HG03432 (cell line): ENCODE results near the gene RYR1.
"Not testable (repeated sequence)": the region's sequence is repeated elsewhere in the genome, so short reads cannot be mapped to it uniquely, and the experiment has no call there.

Experiments used
- ATAC-seq: cut with Tn5 transposase; IDR thresholded peaks from one replicate; pipeline ENCODE4 v1.9.1; 2021; ENCODE audit warnings: mild to moderate bottlenecking, moderate library complexity; ENCODE audit not compliant: unreplicated experiment

Gene RYR1

DNA sequence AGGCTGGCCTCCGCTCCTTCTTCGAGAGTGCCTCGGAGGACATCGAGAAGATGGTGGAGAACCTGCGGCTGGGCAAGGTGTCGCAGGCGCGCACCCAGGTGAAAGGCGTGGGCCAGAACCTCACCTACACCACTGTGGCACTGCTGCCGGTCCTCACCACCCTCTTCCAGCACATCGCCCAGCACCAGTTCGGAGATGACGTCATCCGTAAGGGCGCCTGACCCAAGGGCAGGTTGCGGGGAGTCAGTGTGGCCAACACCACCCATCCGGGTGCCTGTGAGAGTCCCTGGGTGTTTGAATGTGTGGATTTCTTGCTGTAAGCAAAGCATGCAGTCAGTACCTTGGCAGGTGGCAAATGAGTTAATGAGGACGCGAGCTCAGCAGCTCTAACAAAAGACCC, 78.8 kb downstream of the RYR1 start:
- ATAC-seq = no peak

DNA sequence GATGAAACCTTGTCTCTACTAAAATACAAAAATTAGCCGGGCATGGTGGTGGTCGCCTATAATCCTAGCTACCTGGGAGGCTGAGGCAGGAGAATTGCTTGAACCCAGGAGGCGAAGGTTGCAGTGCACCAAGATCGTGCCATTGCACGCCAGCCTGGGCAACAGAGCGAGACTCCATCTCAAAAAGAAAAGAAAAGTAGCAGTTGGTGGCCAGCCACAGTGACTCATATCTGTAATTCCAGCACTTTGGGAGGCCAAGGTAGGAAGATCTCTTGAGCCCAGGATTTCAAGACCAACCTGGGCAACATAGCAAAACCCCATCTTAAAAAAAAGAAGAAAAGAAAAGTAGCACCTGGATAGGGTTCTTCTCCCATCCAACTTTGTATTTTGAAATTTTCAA, 79.7 kb downstream of the RYR1 start:
- ATAC-seq = not testable (repeated sequence)

- ATAC-seq = no peak
Observed at GRCh38 chr19:38513762-38514167, 80.3 kb downstream of the RYR1 start.

DNA sequence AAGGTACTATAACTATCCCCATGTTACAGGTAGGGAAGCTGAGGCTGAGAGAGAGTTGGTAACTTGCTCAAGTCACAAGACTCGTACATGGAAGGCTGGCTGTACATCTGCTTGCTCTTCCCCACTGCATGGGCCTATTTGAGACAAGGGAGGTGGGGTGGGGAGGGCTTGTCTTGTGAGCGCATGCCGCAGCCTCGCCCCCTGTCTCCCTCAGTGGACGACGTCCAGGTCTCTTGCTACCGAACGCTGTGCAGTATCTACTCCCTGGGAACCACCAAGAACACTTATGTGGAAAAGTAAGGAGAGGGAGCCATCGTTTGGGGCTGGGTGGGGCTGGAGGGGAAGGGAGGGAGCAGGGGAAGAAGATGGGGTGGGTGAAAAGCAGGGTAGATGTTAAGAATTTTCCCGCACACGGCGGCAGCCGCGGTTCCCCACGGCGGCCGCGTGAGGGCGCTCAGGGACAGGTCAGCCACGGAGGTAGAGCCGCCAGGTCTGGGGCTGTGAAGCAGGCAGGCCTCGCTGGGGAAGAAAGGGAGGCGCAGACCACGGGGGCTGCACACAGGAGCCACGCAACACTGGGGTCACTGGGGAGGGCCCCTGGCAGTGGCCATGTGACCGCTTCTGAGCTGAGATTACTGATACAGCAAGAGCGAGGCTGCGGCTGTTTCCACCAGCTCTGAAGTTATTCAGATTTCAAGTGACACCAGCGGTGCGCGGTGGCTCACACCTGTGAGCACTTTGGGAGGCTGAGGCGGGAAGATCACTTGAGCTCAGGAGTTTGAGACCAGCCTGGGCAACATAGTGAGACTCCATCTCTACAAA, 81.5 kb downstream of the RYR1 start:
- ATAC-seq = no peak

DNA sequence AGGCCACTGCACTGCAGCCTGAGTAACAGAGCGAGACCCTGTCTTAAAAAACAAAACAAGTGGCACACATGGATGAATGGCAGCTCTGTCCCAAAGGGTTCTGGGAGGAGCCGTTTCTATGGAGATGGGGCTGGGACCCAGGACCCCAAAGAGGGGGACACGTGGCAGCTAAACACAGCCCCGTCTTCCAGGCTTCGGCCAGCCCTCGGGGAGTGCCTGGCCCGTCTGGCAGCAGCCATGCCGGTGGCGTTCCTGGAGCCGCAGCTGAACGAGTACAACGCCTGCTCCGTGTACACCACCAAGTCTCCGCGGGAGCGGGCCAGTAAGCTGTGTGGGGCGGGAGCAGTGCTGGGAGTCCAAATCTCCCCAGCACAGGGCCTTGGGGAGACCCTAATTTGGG, 82.4 kb downstream of the RYR1 start:
- no peak for ATAC-seq

DNA sequence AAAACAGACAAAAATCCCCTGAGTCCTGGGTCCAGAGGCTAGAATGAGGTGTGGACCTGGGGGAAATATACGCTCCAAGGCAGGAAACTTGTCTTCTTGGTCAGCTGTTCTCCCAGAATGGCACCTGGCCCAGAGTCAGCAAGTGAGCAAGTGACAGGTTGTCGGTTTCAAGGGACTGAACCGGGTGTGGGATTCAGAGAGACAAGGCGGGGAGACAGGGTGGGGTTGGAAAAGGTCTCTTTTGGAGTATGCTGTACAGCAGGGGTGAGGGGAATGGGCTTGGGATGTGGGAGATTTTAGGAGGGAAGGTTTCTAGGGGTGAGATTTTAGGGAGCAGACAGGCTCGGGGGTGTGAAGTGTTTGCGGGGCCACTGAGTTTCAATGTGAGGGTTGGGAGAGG, 83.3 kb downstream of the RYR1 start:
- ATAC-seq = no peak

DNA sequence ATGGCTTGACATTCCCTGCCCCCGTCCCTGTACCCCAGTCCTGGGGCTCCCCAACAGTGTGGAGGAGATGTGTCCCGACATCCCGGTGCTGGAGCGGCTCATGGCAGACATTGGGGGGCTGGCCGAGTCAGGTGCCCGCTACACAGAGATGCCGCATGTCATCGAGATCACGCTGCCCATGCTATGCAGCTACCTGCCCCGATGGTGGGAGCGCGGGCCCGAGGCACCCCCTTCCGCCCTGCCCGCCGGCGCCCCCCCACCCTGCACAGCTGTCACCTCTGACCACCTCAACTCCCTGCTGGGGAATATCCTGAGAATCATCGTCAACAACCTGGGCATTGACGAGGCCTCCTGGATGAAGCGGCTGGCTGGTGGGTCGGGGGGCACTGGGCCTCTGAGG, 83.8 kb downstream of the RYR1 start:
- no peak for ATAC-seq

DNA sequence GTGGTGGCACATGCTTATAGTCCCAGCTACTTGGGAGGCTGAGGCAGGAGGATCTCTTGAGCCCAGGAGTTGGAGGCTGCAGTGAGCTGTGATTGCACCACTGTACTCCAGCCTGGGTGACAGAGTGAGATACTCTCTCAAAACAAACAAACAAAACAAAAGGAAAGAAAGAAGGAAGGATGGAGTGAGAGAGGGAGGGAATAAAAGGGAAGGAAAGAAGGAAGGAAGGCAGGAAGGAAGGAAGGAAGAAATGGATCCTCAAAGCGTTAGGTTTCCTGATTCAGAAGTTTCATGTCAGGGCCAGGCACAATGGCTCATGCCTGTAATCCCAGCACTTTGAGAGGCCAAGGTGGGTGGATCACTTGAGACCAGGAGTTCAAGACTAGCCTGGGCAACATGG, 84.5 kb downstream of the RYR1 start:
- ATAC-seq = not testable (repeated sequence)

- no peak for ATAC-seq
Observed at GRCh38 chr19:38519168-38519567, 85.7 kb downstream of the RYR1 start.

GRCh38 chr19:38519988-38520387, 86.5 kb downstream of the RYR1 start:
- ATAC-seq = no peak

- ATAC-seq = no peak
Observed at GRCh38 chr19:38522915-38523314, 89.4 kb downstream of the RYR1 start.

DNA sequence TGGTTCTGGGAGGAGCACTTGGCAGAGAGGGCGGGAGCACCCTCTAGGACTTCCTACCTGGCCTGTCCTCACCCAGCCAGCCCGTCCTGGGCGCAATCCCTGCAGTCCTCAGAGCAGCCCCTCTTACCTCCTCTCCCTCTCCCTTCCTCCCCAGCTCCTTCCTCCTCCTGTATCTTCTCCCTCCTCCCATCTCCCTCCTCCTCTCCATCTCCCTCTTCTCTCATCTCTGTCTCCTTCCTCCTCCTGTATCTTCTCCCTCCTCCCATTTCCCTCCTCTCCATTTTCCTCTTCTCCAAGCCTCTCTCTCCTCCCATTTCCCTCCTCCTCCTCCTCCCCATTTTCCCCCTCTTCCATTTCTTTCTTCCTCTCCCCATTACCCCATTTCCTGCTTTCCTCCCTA, 89.8 kb downstream of the RYR1 start:
- no peak for ATAC-seq

GRCh38 chr19:38524369-38524768, 90.9 kb downstream of the RYR1 start:
- ATAC-seq = no peak

GRCh38 chr19:38524994-38525634, 91.6 kb downstream of the RYR1 start:
- ATAC-seq = no peak

DNA sequence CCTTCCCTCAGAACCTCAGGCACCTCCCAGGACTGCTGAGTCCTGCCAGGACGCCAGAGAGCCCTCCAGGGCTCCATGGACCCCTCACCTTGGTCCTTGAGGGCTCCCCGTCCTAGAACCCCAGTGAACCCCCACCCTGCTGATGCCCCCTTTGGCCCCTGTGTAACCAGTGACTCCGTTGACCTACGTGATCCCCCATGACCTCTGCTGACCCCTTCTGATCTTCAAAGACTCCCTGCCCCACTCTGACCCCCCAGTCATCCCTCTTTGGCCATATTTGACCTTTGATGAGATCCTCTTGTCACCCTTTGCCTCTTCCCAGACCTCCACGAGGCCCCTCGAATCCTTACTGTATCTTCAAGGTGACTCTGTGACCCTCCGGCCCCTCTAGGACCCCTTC, 92.9 kb downstream of the RYR1 start:
- no peak for ATAC-seq

GRCh38 chr19:38527466-38528136, 94.1 kb downstream of the RYR1 start:
- no peak for ATAC-seq

DNA sequence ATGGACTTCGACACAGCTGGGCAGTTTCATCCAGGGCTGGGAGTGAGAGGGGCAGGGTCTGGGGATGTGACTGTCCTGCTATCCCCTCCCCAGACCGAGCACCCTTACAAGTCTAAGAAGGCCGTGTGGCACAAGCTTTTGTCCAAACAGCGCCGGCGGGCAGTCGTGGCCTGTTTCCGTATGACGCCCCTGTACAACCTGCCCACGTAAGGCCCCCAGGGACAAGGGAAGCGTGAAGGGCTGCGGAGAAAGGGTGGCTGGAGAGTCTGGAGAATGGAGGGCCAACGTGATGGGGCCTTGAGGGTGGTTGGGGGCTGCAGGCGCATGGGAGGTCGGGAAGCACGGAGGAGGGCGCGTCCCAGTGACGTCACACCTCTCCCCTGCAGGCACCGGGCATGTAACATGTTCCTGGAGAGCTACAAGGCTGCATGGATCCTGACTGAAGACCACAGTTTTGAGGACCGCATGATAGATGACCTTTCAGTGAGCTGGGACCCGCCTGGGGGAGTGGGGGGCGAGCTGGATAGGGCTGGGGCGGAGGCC, 94.8 kb downstream of the RYR1 start:
- ATAC-seq = no peak

DNA sequence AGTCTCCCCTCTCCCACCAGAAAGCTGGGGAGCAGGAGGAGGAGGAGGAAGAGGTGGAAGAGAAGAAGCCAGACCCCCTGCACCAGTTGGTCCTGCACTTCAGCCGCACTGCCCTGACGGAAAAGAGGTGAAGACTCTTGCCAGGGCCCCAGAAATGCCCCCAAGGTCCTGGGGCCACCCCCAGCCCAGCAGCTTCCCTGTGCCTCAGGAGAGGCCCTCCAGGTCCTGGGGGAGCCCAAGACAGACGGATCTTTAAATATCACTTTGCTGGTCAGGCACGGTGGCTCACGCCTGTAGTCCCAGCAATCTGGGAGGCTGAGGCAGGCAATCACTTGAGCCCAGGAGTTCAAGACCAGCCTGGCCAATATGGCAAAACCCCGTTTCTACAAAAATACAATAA, 95.4 kb downstream of the RYR1 start:
- ATAC-seq = no peak

- no peak for ATAC-seq
Observed at GRCh38 chr19:38531515-38531914, 98.0 kb downstream of the RYR1 start.

DNA sequence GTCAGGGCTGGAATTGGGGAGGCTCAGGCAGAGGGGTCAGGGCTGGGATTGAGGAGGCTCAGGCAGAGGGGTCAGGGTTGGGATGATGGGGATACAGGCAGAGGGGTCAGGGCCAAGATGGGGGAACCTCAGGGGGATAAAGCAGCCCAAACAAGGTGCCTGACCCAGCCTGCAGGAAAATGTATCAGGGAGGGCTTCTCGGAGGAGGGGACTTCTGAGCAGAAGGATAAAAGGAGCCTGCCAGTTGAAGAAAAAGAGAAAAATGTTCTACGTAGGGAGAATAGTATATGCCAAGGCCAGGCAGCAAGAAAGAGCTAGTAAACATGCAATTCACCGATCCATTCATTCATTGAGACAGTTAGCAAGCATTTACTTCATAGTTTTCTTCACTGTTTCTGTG, 99.4 kb downstream of the RYR1 start:
- ATAC-seq = no peak

- no peak for ATAC-seq
Observed at GRCh38 chr19:38534574-38534973, 101.1 kb downstream of the RYR1 start.

DNA sequence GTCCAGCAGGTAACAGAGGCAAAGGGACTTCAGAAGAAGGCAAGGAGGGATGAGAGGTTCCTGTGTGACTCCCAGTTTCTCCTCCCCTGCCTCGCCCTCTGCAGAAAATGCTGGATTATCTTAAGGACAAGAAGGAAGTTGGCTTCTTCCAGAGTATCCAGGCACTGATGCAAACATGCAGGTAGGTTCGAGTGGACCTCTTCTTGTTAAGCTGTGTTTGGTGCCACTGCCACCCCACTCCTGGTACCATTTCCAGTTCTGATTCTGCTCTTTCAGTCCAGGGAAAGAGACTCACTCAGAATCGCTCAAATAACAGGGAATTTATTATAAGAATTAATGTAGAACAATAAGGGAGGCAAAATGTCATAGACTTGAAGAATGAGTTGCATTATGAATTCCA, 101.7 kb downstream of the RYR1 start:
- ATAC-seq = no peak
